Measurements from ENCODE around the gene CLTC. TPM values are rescaled to one million over a fixed set of nuclear protein-coding genes. Genes with fewer than 3 reads are reported as not detected.

The CLTC gene
- total RNA-seq, 2 donors from 2014 or later: 202 to 206 TPM

DNA sequence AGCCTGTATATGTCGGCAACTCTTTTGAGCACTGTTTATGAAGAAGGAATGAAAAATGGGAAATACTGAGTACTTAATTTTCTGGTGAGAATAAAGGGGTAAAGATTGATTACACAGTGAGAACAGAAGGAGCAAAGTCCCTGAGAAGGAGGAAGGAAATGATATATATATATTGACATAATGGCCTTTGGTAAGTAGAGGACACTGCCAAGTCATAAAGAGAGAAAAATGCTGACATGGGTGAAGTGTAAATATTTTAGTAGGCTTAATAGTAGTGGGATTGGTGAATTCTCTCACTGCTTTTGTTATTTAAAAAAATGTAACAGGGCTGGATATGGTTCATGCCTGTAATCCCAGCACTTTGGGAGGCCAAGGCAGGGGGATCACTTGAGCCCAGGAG lies 103.9 kb downstream of the CLTC start:
- intact Hi-C loops (cut with DNase I): no loop called here
- 52% methylated on average over 1 of the region's 1 CpG for WGBS
- H3K27ac ChIP-seq: peak overlapping the region; percentile 36 to 41
- no peak overlapping the region for H3K4me3 ChIP-seq
- peak; percentile 69 for TF ChIP-seq POLR2AphosphoS5 (IDR thresholded peaks at IDR 0.05)
- no peak for TF ChIP-seq POLR2A (IDR thresholded peaks at IDR 0.05)
- no peaks in the 10 kb centered on the region for H3K36me3 ChIP-seq
- no peaks in the 10 kb centered on the region for H3K4me1 ChIP-seq (replicated peaks)
- DNase-seq (ENCODE audit: low spot score): no peak
- H3K27me3 ChIP-seq (replicated peaks; ENCODE audit: insufficient read depth): no peaks in the 10 kb centered on the region
- H3K9me3 ChIP-seq: no peaks in the 10 kb centered on the region

DNA sequence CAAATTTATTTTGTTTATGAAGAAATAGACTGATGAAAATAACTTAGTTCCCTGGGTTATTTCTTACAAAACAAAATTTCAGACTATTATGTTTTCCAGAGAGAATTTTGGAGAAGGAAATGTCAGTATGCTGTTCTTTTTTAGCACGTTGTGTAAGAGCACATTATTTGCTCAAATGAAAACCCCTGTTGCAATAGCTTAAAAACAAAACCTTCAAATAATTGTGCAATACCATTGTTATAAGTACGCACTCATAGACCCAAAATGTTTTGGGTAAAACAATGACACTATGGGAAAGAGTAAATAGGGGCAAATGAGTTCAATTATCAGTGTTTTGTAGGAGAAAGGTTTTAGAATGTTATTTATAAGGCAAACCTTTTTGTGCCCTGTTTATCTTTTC lies 106.0 kb downstream of the CLTC start:
- TF ChIP-seq POLR2A (IDR thresholded peaks at IDR 0.05): no peak
- TF ChIP-seq, protein P1, sequence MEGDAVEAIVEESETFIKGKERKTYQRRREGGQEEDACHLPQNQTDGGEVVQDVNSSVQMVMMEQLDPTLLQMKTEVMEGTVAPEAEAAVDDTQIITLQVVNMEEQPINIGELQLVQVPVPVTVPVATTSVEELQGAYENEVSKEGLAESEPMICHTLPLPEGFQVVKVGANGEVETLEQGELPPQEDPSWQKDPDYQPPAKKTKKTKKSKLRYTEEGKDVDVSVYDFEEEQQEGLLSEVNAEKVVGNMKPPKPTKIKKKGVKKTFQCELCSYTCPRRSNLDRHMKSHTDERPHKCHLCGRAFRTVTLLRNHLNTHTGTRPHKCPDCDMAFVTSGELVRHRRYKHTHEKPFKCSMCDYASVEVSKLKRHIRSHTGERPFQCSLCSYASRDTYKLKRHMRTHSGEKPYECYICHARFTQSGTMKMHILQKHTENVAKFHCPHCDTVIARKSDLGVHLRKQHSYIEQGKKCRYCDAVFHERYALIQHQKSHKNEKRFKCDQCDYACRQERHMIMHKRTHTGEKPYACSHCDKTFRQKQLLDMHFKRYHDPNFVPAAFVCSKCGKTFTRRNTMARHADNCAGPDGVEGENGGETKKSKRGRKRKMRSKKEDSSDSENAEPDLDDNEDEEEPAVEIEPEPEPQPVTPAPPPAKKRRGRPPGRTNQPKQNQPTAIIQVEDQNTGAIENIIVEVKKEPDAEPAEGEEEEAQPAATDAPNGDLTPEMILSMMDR (IDR thresholded peaks at IDR 0.05): no peak
- peak; percentile 16 for TF ChIP-seq POLR2AphosphoS5 (IDR thresholded peaks at IDR 0.05)
- H3K9me3 ChIP-seq: no peaks in the 10 kb centered on the region
- intact Hi-C loops (cut with DNase I): no loop called here
- 23% methylated on average over 2 of the region's 2 CpGs for WGBS
- no peak overlapping the region for H3K4me3 ChIP-seq
- no peaks in the 10 kb centered on the region for H3K36me3 ChIP-seq
- no peak for DNase-seq (ENCODE audit: low spot score)
- no peaks in the 10 kb centered on the region for H3K4me1 ChIP-seq (replicated peaks)
- H3K27ac ChIP-seq: peak overlapping the region; percentile 3 to 23
- no peaks in the 10 kb centered on the region for H3K27me3 ChIP-seq (replicated peaks; ENCODE audit: insufficient read depth)

DNA sequence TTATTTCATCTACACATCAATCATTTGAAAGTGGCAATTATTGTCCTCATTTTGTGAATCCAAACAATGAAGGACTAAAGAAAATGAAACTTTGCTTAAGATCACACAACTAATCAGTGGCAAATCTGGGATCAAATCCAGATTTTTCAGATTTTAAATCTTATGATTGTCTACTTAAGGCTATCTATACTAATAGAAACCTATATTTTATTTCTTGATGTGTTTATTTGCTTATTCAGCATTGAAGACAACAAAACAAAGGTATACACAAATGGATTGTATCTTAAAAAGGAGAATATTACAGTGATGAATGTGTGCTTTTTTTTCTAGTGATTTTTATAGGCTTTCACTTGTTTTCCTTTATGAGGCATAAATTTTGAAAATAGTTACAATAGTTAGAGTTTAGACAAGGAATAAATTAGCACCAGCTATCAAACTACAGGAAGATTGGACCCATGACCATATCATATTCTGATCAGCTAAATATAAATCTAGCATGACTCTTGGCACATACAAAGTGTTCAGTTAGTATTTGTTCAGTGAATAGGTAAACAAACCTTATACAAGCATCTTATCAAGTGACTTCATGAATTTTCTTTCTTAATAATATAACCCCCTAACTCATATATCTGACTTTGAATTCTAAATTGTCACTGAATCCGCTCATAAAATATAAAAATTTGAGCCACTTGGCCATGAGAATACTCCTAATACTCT lies 108.3 kb downstream of the CLTC start:
- no peaks in the 10 kb centered on the region for H3K27me3 ChIP-seq (replicated peaks; ENCODE audit: insufficient read depth)
- H3K4me3 ChIP-seq: no peak overlapping the region
- WGBS: 90% methylated on average over 1 of the region's 1 CpG
- no peak for DNase-seq (ENCODE audit: low spot score)
- peak; percentile 17 for TF ChIP-seq POLR2AphosphoS5 (IDR thresholded peaks at IDR 0.05)
- no peak for TF ChIP-seq POLR2A (IDR thresholded peaks at IDR 0.05)
- TF ChIP-seq, protein P1 (IDR thresholded peaks at IDR 0.05): no peak
- H3K27ac ChIP-seq: peak overlapping the region in 1 of 2 donors; percentile 45
- no peaks in the 10 kb centered on the region for H3K36me3 ChIP-seq
- H3K9me3 ChIP-seq: no peaks in the 10 kb centered on the region
- no peaks in the 10 kb centered on the region for H3K4me1 ChIP-seq (replicated peaks)
- intact Hi-C loops (cut with DNase I): no loop called here

DNA sequence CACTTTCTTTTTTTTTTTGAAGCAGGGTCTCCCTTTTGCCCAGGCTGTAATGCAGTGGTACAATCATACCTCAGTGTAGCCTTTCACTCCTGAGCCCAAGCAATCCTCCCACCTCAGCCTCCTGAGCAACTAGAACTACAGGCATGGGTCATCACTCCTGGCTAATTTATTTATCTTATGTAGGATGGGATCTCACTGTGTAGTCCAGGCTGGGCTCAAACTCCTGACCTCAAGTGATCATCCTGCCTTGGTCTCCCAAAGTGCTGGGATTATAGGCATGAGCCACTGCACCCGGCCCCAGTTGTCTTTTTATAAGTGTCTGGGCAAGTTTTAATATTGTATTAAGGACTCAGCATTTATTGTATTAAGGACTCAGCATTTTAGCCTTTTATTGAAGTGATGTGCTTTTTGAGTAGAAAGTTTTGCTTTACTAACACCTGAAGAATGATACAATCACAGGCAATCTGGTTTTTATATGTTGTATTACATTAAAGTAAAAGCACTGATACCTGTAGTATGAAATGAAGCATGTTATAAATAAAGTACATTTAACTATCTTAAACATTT lies 110.7 kb downstream of the CLTC start:
- Histone ChIP-seq H3K4me3 (no peak overlapping the region), H3K4me1 (replicated peaks) (no peaks in the 10 kb centered on the region), H3K9me3 (no peaks in the 10 kb centered on the region), H3K27ac (no peak overlapping the region), H3K27me3 (replicated peaks; ENCODE audit: insufficient read depth) (no peaks in the 10 kb centered on the region), H3K36me3 (no peaks in the 10 kb centered on the region)
- 75% methylated on average over 1 of the region's 1 CpG for WGBS
- intact Hi-C loops (cut with DNase I): no loop called here
- no peak for DNase-seq (ENCODE audit: low spot score)
- no peak for TF ChIP-seq POLR2A (IDR thresholded peaks at IDR 0.05)
- no peak for TF ChIP-seq POLR2AphosphoS5 (IDR thresholded peaks at IDR 0.05)
- TF ChIP-seq, protein P1 (IDR thresholded peaks at IDR 0.05): no peak

DNA sequence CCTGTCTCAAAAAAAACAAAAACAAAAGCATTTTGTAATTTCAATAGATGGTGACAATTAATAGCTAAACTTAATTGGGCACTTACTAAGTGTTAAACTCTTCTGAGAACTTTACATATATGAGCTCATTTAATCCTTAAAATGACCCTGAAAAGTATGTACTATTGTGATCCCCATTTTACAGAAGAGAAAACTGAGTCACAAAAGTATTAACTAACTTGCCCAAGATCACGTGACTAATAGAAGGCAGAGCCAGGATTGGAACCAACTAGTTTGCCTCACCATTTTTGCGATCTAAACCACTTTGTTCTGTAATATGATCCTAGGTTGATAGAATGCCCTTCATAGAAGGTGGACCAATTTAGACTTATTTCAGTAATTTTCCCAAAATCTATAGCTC lies 114.0 kb downstream of the CLTC start:
- Histone ChIP-seq H3K4me3 (no peak overlapping the region), H3K27ac (no peak overlapping the region), H3K36me3 (no peaks in the 10 kb centered on the region), H3K27me3 (replicated peaks; ENCODE audit: insufficient read depth) (no peaks in the 10 kb centered on the region), H3K9me3 (no peaks in the 10 kb centered on the region), H3K4me1 (replicated peaks) (no peaks in the 10 kb centered on the region)
- no peak for DNase-seq (ENCODE audit: low spot score)
- no peak for TF ChIP-seq POLR2A (IDR thresholded peaks at IDR 0.05)
- TF ChIP-seq, protein P1 (IDR thresholded peaks at IDR 0.05): no peak
- 87% methylated on average over 2 of the region's 2 CpGs for WGBS
- intact Hi-C loops (cut with DNase I): no loop called here

All from prostate gland (tissue), 2 donors.